Skeletal muscle satellite cell (primary cell): ENCODE results near the gene DDX17.
A peak's percentile ranks its signal among the peaks of the same experiment; 100 is the strongest.
"Not testable (repeated sequence)": the region's sequence is repeated elsewhere in the genome, so short reads cannot be mapped to it uniquely, and the experiment has no call there.

Source experiments
- H3K27me3 ChIP-seq: 2 replicates; pipeline ENCODE4 v1.7.0; 2013; ENCODE audit warnings: low read length; ENCODE audit not compliant: control insufficient read depth, insufficient read depth
- H3K36me3 ChIP-seq: 2 replicates; pipeline ENCODE4 v1.7.0; 2013; ENCODE audit warnings: mild to moderate bottlenecking, control low read depth, low read length; ENCODE audit not compliant: insufficient read depth
- H3K4me1 ChIP-seq: 2 replicates; pipeline ENCODE4 v1.7.0; 2013; ENCODE audit warnings: low read length; ENCODE audit not compliant: control insufficient read depth, insufficient read depth
- H3K4me2 ChIP-seq: 2 replicates; pipeline ENCODE4 v1.7.0; 2013; ENCODE audit warnings: mild to moderate bottlenecking, low read length
- H3K4me3 ChIP-seq: 2 replicates; pipeline ENCODE4 v1.7.0; 2013; ENCODE audit warnings: low read length
- H3K9ac ChIP-seq: 2 replicates; pipeline ENCODE4 v1.7.0; 2013; ENCODE audit warnings: mild to moderate bottlenecking, low read depth, low read length, moderate library complexity
- H3K9me3 ChIP-seq: replicated peaks from 2 replicates; pipeline ENCODE4 v1.7.0; 2013; ENCODE audit warnings: mild to moderate bottlenecking, control low read depth, low read length

The DDX17 gene

GRCh38 chr22:38471237-38471636 lies 34.9 kb downstream of the DDX17 start:
- H3K9me3 ChIP-seq = no peaks in the 10 kb centered on the region
- H3K27me3 ChIP-seq = no peaks in the 10 kb centered on the region
- no peak overlapping the region for H3K4me2 ChIP-seq
- no peak overlapping the region for H3K9ac ChIP-seq
- peaks cover 14% of the 10 kb centered on the region for H3K4me1 ChIP-seq
- H3K36me3 ChIP-seq = peaks cover 7% of the 10 kb centered on the region
- H3K4me3 ChIP-seq = no peak overlapping the region

GRCh38 chr22:38470179-38470578 lies 35.9 kb downstream of the DDX17 start:
- H3K4me1 ChIP-seq = peaks cover 14% of the 10 kb centered on the region
- not testable (repeated sequence) for H3K9ac ChIP-seq, H3K36me3 ChIP-seq, H3K4me2 ChIP-seq, H3K27me3 ChIP-seq, H3K9me3 ChIP-seq, H3K4me3 ChIP-seq

- peak overlapping the region; percentile 93 for H3K4me2 ChIP-seq
- peaks cover 14% of the 10 kb centered on the region for H3K4me1 ChIP-seq
- H3K27me3 ChIP-seq = peaks cover under 1% of the 10 kb centered on the region
- H3K36me3 ChIP-seq = peaks cover 7% of the 10 kb centered on the region
- peak overlapping the region; percentile 88 for H3K9ac ChIP-seq
- peak overlapping the region; percentile 79 for H3K4me3 ChIP-seq
- H3K9me3 ChIP-seq = no peaks in the 10 kb centered on the region
Observed at GRCh38 chr22:38469306-38469781, 36.8 kb downstream of the DDX17 start.

GRCh38 chr22:38468443-38469305 lies 37.4 kb downstream of the DDX17 start:
- H3K9ac ChIP-seq = peak overlapping the region; percentile 88
- peak overlapping the region; percentile 79 for H3K4me3 ChIP-seq
- H3K36me3 ChIP-seq = peaks cover 7% of the 10 kb centered on the region
- H3K27me3 ChIP-seq = peaks cover 7% of the 10 kb centered on the region
- H3K4me1 ChIP-seq = peaks cover 14% of the 10 kb centered on the region
- H3K4me2 ChIP-seq = peak overlapping the region; percentile 93
- no peaks in the 10 kb centered on the region for H3K9me3 ChIP-seq

GRCh38 chr22:38467904-38468442 lies 38.1 kb downstream of the DDX17 start, which contains the start of gene KDELR3:
Gene KDELR3 (plus strand): TSS chr22:38468096. CDS start chr22:38468234, 138 bp downstream.
- Histone ChIP-seq H3K4me2 (peak within 1 kb of the TSS; percentile 93), H3K4me3 (peak within 1 kb of the TSS; percentile 79), H3K36me3 (peaks cover 7% of the 10 kb centered on the region), H3K9me3 (no peaks in the 10 kb centered on the region), H3K9ac (peak within 1 kb of the TSS; percentile 88), H3K27me3 (peaks cover 9% of the 10 kb centered on the region), H3K4me1 (peaks cover 14% of the 10 kb centered on the region)

GRCh38 chr22:38467438-38467903 lies 38.6 kb downstream of the DDX17 start:
- no peaks in the 10 kb centered on the region for H3K9me3 ChIP-seq
- peaks cover 9% of the 10 kb centered on the region for H3K27me3 ChIP-seq
- peak overlapping the region; percentile 79 for H3K4me3 ChIP-seq
- H3K4me2 ChIP-seq = peak overlapping the region; percentile 93
- H3K36me3 ChIP-seq = peaks cover 7% of the 10 kb centered on the region
- peaks cover 14% of the 10 kb centered on the region for H3K4me1 ChIP-seq
- H3K9ac ChIP-seq = peak overlapping the region; percentile 88

- Histone ChIP-seq H3K9ac (no peak overlapping the region), H3K27me3 (peaks cover 20% of the 10 kb centered on the region), H3K4me1 (peaks cover 20% of the 10 kb centered on the region), H3K9me3 (no peaks in the 10 kb centered on the region), H3K4me2 (no peak overlapping the region), H3K4me3 (no peak overlapping the region), H3K36me3 (peaks cover 3% of the 10 kb centered on the region)
Observed at GRCh38 chr22:38465673-38466490, 40.2 kb downstream of the DDX17 start.

- peaks cover 20% of the 10 kb centered on the region for H3K4me1 ChIP-seq
- no peaks in the 10 kb centered on the region for H3K36me3 ChIP-seq
- H3K4me3 ChIP-seq = no peak overlapping the region
- H3K27me3 ChIP-seq = peaks cover 27% of the 10 kb centered on the region
- H3K9me3 ChIP-seq = no peaks in the 10 kb centered on the region
- no peak overlapping the region for H3K4me2 ChIP-seq
- no peak overlapping the region for H3K9ac ChIP-seq
Observed at GRCh38 chr22:38464992-38465672, 41.0 kb downstream of the DDX17 start.

GRCh38 chr22:38462960-38463784 lies 42.9 kb downstream of the DDX17 start:
- no peak overlapping the region for H3K4me3 ChIP-seq

GRCh38 chr22:38461414-38462081 lies 44.6 kb downstream of the DDX17 start:
- no peak overlapping the region for H3K4me3 ChIP-seq
- H3K9ac ChIP-seq = no peak overlapping the region
- no peaks in the 10 kb centered on the region for H3K36me3 ChIP-seq
- peaks cover 60% of the 10 kb centered on the region for H3K27me3 ChIP-seq
- H3K4me1 ChIP-seq = peaks cover 6% of the 10 kb centered on the region
- peak overlapping the region; percentile 74 for H3K4me2 ChIP-seq
- H3K9me3 ChIP-seq = no peaks in the 10 kb centered on the region

More at GRCh38 chr22:38462960-38463784, 42.9 kb downstream of the DDX17 start:
- Histone ChIP-seq H3K4me2 (no peak overlapping the region), H3K4me1 (peaks cover 12% of the 10 kb centered on the region), H3K27me3 (peaks cover 46% of the 10 kb centered on the region), H3K9ac (no peak overlapping the region), H3K36me3 (no peaks in the 10 kb centered on the region), H3K9me3 (no peaks in the 10 kb centered on the region)
